Superior temporal gyrus (tissue), 1 donor: ENCODE results near the gene HSPG2.
A peak's percentile ranks its signal among the peaks of the same experiment; 100 is the strongest.
"Not testable (repeated sequence)": the region's sequence is repeated elsewhere in the genome, so short reads cannot be mapped to it uniquely, and the experiment has no call there.

Experiments
- DNase-seq: peaks from one replicate; pipeline ENCODE4 v3.0.0-alpha.2; 2016; ENCODE audit errors: extremely low spot score

Gene HSPG2

GRCh38 chr1:21937034-21937371 is at the start of gene HSPG2:
TSS of gene HSPG2 (minus strand) at chr1:21937310. CDS start at chr1:21937217, 93 bp downstream.
- DNase-seq, result no peak

GRCh38 chr1:21986386-21986785 is 49.3 kb upstream of the HSPG2 start:
- DNase-seq, result not testable (repeated sequence)

- DNase-seq, result not testable (repeated sequence)
These were observed 48.8 kb upstream of the HSPG2 start for GRCh38 chr1:21985893-21986292.

- DNase-seq, result not testable (repeated sequence)
These were observed 46.4 kb upstream of the HSPG2 start for GRCh38 chr1:21983539-21983938.

- not testable (repeated sequence) for DNase-seq
These were observed 45.0 kb upstream of the HSPG2 start for GRCh38 chr1:21982122-21982521.

- not testable (repeated sequence) for DNase-seq
These were observed 44.1 kb upstream of the HSPG2 start for GRCh38 chr1:21981253-21981652.

- DNase-seq, result not testable (repeated sequence)
These were observed 43.6 kb upstream of the HSPG2 start for GRCh38 chr1:21980515-21981220.

- DNase-seq, result not testable (repeated sequence)
These were observed 41.1 kb upstream of the HSPG2 start for GRCh38 chr1:21978209-21978608.

- not testable (repeated sequence) for DNase-seq
These were observed 39.7 kb upstream of the HSPG2 start, which contains the start of gene CELA3B for GRCh38 chr1:21976703-21977239. TSS of gene CELA3B (plus strand) at chr1:21977022. CDS start at chr1:21977040, 18 bp downstream.

- not testable (repeated sequence) for DNase-seq
These were observed 38.2 kb upstream of the HSPG2 start for GRCh38 chr1:21975296-21975695.

- DNase-seq, result not testable (repeated sequence)
These were observed 37.6 kb upstream of the HSPG2 start for GRCh38 chr1:21974699-21975098.

- DNase-seq, result not testable (repeated sequence)
These were observed 36.8 kb upstream of the HSPG2 start for GRCh38 chr1:21973948-21974347.

- not testable (repeated sequence) for DNase-seq
These were observed 35.9 kb upstream of the HSPG2 start for GRCh38 chr1:21972973-21973441.

GRCh38 chr1:21970523-21970922 is 33.4 kb upstream of the HSPG2 start:
- DNase-seq, result not testable (repeated sequence)

GRCh38 chr1:21969066-21969465 is 32.0 kb upstream of the HSPG2 start:
- DNase-seq, result not testable (repeated sequence)

- not testable (repeated sequence) for DNase-seq
These were observed 30.1 kb upstream of the HSPG2 start for GRCh38 chr1:21967216-21967615.

GRCh38 chr1:21966247-21967000 is 29.3 kb upstream of the HSPG2 start:
- no peak for DNase-seq

GRCh38 chr1:21963477-21964217 is 26.5 kb upstream of the HSPG2 start:
- DNase-seq, result peak; percentile 87

GRCh38 chr1:21961799-21962198 is 24.7 kb upstream of the HSPG2 start:
- DNase-seq, result no peak

GRCh38 chr1:21961337-21961736 is 24.2 kb upstream of the HSPG2 start:
- no peak for DNase-seq

GRCh38 chr1:21956720-21957552 is 19.8 kb upstream of the HSPG2 start:
- no peak for DNase-seq
